ENCODE results near the gene TXNDC11.
A peak's percentile ranks its signal among the peaks of the same experiment; 100 is the strongest.

The TXNDC11 gene

DNA sequence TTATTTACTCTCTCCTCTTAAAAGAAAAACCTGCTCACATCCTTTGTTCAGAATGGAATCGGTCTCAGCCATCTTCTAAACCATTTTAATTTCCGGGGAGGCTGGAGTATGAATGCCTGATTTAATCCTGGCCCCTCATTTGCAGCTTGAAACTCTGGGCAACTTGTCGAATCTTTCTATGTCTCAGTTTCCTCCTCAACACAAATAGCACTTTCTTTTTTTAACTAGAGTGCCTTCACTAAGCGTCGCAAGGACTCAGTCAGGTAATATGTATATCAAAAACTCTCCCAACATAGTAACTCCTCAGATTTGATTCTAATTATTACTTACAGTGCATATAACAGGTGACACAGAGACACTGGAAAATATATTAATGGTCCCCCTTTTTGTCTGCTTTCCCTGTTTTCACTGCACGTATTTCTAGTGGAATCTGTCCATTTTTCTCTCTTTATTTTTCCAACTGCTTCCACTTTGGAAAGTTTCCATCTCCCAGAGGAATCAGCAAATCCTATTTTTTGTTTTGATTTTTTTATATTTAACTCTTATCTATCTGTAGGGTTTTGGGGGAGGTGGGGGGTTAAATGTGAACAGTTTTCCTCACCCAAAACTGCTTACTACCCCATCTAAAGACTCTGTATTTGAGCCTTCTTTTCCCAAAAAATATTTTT, 55.8 kb downstream of the TXNDC11 start:
- TF ChIP-seq POLR2AphosphoS5 (IDR thresholded peaks at IDR 0.05; ENCODE audit: low read depth, low read length) (no peak), POLR2A (IDR thresholded peaks at IDR 0.05; ENCODE audit: low read depth, low read length) (no peak), TAF1 (IDR thresholded peaks at IDR 0.05; ENCODE audit: low read depth, low read length) (no peak), PAX5 (IDR thresholded peaks at IDR 0.05; ENCODE audit: insufficient read depth, low read length, severe bottlenecking) (no peak), POU2F2 (IDR thresholded peaks at IDR 0.05; ENCODE audit: low read depth, low read length) (no peak), SPI1 (IDR thresholded peaks at IDR 0.05; ENCODE audit: low read depth, low read length) (no peak)
- FAIRE-seq (peak; percentile 43), DNase-seq (ENCODE audit: insufficient read length, low spot score) (no peak)

DNA sequence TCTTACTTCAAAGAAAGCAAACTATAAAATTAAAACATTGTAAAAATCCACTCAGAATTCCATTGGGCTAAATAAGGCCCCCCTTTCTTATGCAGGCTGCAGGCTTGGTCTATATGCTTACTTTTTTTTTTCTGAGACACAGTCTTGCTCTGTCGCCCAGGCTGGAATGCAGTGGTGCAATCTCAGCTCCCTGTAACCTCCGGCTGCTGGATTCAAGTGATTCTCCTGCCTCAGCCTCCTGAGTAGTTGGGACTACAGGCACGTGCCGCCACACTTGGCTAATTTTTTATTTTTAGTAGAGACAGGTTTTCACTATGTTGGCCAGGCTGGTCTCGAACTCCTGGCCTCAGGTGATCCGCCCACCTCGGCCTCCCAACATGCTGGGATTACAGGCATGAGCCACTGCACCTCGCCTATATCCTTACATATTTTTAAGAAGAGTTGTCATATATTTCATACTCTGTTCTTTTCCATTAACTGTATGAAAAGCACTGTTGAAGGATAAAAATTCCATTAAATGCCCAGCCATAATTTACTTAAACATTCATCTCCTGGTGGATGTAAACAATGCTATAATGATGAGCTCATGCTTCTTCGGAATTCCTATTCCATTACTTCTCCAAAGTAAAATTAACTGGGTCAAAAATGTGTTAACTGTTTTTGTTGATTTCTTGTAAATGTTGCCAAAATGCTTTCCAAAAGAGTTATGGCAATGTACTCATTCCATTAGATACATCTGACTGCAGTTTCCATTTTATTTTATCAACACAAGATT, 56.6 kb downstream of the TXNDC11 start:
- no peak for TF ChIP-seq POLR2AphosphoS5 (IDR thresholded peaks at IDR 0.05; ENCODE audit: low read depth, low read length)
- no peak for TF ChIP-seq SPI1 (IDR thresholded peaks at IDR 0.05; ENCODE audit: low read depth, low read length)
- TF ChIP-seq TAF1 (IDR thresholded peaks at IDR 0.05; ENCODE audit: low read depth, low read length): no peak
- TF ChIP-seq POU2F2 (IDR thresholded peaks at IDR 0.05; ENCODE audit: low read depth, low read length): no peak
- no peak for TF ChIP-seq POLR2A (IDR thresholded peaks at IDR 0.05; ENCODE audit: low read depth, low read length)
- TF ChIP-seq PAX5 (IDR thresholded peaks at IDR 0.05; ENCODE audit: insufficient read depth, low read length, severe bottlenecking): no peak
- FAIRE-seq: no peak
- no peak for DNase-seq (ENCODE audit: insufficient read length, low spot score)

- DNase-seq (ENCODE audit: insufficient read length, low spot score) (no peak), FAIRE-seq (no peak)
- TF ChIP-seq POU2F2 (IDR thresholded peaks at IDR 0.05; ENCODE audit: low read depth, low read length) (no peak), PAX5 (IDR thresholded peaks at IDR 0.05; ENCODE audit: insufficient read depth, low read length, severe bottlenecking) (no peak)
Measured at GRCh38 chr16:11684231-11685025, 58.2 kb downstream of the TXNDC11 start.

DNA sequence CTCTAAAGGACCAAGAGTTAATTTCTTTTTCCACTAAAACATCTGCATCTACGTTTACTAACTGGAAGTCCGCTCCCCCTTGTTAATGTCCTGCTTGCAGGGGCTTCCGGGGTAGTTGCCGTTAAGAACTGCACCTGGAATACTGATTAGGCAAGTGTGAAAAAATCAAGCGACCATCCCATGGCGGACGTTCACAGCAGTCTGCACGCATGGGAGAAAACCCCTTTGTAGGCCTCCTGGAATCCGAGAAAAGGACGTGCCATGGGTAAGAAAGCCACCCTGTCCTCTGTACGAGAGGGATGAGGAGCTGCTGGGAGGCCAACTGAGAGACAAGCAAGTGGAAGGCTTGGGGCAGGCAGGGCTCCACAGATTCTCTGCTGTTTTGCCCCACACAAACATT, 59.5 kb downstream of the TXNDC11 start:
- DNase-seq (ENCODE audit: insufficient read length, low spot score) (no peak), FAIRE-seq (no peak)
- TF ChIP-seq SPI1 (IDR thresholded peaks at IDR 0.05; ENCODE audit: low read depth, low read length) (no peak), PAX5 (IDR thresholded peaks at IDR 0.05; ENCODE audit: insufficient read depth, low read length, severe bottlenecking) (no peak), POLR2AphosphoS5 (IDR thresholded peaks at IDR 0.05; ENCODE audit: low read depth, low read length) (no peak), TAF1 (IDR thresholded peaks at IDR 0.05; ENCODE audit: low read depth, low read length) (no peak), POLR2A (IDR thresholded peaks at IDR 0.05; ENCODE audit: low read depth, low read length) (no peak), POU2F2 (IDR thresholded peaks at IDR 0.05; ENCODE audit: low read depth, low read length) (no peak)

DNA sequence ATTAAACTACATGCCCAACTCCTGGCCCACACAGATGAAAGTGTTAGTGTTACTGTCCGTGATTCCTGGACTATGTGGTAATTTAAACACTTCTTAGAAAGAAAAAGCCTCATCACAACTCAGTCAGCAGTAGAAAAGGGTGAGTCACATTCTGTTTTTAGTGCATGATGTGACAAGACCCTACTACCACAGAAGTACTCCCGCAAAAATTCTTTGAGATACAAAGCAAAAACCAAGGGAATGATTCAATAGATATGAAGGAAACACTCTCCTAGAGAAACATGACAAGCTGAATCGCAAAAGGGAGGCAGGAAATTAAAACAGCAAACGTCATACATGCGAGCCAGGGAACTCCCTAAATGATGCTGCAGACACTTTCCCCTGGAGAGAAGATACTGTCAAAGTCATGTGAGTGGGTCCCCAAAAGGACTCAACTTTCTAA, 60.0 kb downstream of the TXNDC11 start:
- DNase-seq (ENCODE audit: insufficient read length, low spot score): no peak
- FAIRE-seq: peak; percentile 66
- TF ChIP-seq PAX5 (IDR thresholded peaks at IDR 0.05; ENCODE audit: insufficient read depth, low read length, severe bottlenecking) (no peak), POLR2A (IDR thresholded peaks at IDR 0.05; ENCODE audit: low read depth, low read length) (no peak), TAF1 (IDR thresholded peaks at IDR 0.05; ENCODE audit: low read depth, low read length) (no peak), POU2F2 (IDR thresholded peaks at IDR 0.05; ENCODE audit: low read depth, low read length) (no peak), POLR2AphosphoS5 (IDR thresholded peaks at IDR 0.05; ENCODE audit: low read depth, low read length) (no peak), SPI1 (IDR thresholded peaks at IDR 0.05; ENCODE audit: low read depth, low read length) (no peak)

GRCh38 chr16:11681976-11682654, 60.5 kb downstream of the TXNDC11 start:
- no peak for TF ChIP-seq POLR2A (IDR thresholded peaks at IDR 0.05; ENCODE audit: low read depth, low read length)
- peak; percentile 98 for TF ChIP-seq SPI1 (IDR thresholded peaks at IDR 0.05; ENCODE audit: low read depth, low read length)
- no peak for TF ChIP-seq TAF1 (IDR thresholded peaks at IDR 0.05; ENCODE audit: low read depth, low read length)
- peak; percentile 23; the same call in 1 of the 2 replicates for TF ChIP-seq POLR2AphosphoS5 (IDR thresholded peaks at IDR 0.05; ENCODE audit: low read depth, low read length)
- FAIRE-seq: peak; percentile 76
- no peak for DNase-seq (ENCODE audit: insufficient read length, low spot score)

- no peak for TF ChIP-seq SPI1 (IDR thresholded peaks at IDR 0.05; ENCODE audit: low read depth, low read length)
- TF ChIP-seq POLR2A (IDR thresholded peaks at IDR 0.05; ENCODE audit: low read depth, low read length): no peak
- no peak for TF ChIP-seq TAF1 (IDR thresholded peaks at IDR 0.05; ENCODE audit: low read depth, low read length)
- no peak for TF ChIP-seq POU2F2 (IDR thresholded peaks at IDR 0.05; ENCODE audit: low read depth, low read length)
- no peak for TF ChIP-seq POLR2AphosphoS5 (IDR thresholded peaks at IDR 0.05; ENCODE audit: low read depth, low read length)
- no peak for TF ChIP-seq PAX5 (IDR thresholded peaks at IDR 0.05; ENCODE audit: insufficient read depth, low read length, severe bottlenecking)
- DNase-seq (ENCODE audit: insufficient read length, low spot score): no peak
- peak; percentile 61 for FAIRE-seq
Measured at GRCh38 chr16:11681556-11681955, 61.1 kb downstream of the TXNDC11 start.

DNA sequence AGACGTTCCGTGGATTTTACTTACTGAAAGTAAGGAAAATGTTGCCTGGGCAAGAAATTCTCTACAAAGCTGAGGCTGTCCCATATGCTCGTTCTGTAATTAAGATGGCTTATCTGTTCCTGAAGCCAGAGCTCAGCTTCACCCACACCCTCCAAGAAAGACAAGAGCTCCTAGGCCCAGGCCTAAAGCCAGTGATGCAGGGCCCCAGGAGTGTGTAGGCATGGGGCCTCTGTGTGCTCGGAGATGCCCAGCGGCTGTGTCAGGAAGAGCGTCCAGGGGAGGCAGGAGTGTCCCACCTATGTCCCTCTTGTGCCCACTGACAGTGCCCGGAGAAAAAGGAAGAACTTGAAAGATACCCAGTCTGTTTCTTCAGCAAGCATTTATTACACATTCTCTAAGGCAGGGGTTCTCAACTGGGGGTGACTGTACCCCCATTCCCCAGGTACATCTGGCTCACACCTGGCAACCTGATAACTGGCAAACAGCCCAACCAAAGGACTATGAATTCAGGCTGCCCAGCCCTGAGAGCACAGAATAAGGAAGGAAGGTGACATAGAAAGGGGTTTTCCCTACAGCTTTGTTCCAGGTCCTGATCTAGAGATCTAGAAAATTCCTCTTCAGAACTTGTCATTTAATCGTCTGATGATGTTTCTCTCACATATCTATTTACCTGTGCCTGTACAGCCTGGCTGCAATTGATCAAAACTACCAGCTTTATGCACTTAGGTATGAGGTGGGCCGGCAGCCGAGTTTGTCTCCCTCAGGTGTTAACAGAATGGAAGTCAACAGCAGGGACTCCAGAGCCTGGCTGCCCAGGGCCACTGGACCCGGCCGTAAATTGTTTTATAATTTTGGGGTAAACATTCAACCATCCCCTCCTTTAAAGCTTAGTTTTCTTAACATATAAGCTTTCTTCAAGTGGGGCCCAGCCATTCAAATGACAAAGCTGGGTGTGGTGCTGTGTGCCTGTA, 62.4 kb downstream of the TXNDC11 start:
- TF ChIP-seq TAF1 (IDR thresholded peaks at IDR 0.05; ENCODE audit: low read depth, low read length) (no peak), POU2F2 (IDR thresholded peaks at IDR 0.05; ENCODE audit: low read depth, low read length) (no peak), PAX5 (IDR thresholded peaks at IDR 0.05; ENCODE audit: insufficient read depth, low read length, severe bottlenecking) (no peak), POLR2A (IDR thresholded peaks at IDR 0.05; ENCODE audit: low read depth, low read length) (no peak), SPI1 (IDR thresholded peaks at IDR 0.05; ENCODE audit: low read depth, low read length) (no peak), POLR2AphosphoS5 (IDR thresholded peaks at IDR 0.05; ENCODE audit: low read depth, low read length) (no peak)
- DNase-seq (ENCODE audit: insufficient read length, low spot score) (no peak), FAIRE-seq (no peak)

Data from GM12891 (cell line).